GM23338 (cell line): Measurements from ENCODE around the gene RNF20. TPM values are rescaled to one million over a fixed set of nuclear protein-coding genes. Genes with fewer than 3 reads are reported as not detected.

ENCODE experiments used
- ATAC-seq: fragments of 200-7000 bp; cut with Tn5 transposase; 3 replicates; pipeline ENCODE4 v1.9.1; 2020
- DNase-seq: peaks from one replicate; pipeline ENCODE4 v3.0.0-alpha.2; 2015; ENCODE audit warnings: low spot score
- H2AFZ ChIP-seq: fragments of 200-600 bp; sonication (generic); 2 replicates; pipeline ENCODE4 v1.8.0; 2016; ENCODE audit warnings: antibody characterized with exemption, mild to moderate bottlenecking, moderate library complexity
- H3F3A ChIP-seq: fragments of 200-600 bp; sonication (generic); replicated peaks from 2 replicates; pipeline ENCODE4 v1.8.0; 2017; ENCODE audit warnings: antibody characterized with exemption, mixed run types, low read depth
- H3K27ac ChIP-seq: fragments of 200-600 bp; sonication (generic); 2 replicates; pipeline ENCODE4 v1.6.1; 2016; ENCODE audit warnings: low read depth
- H3K27me3 ChIP-seq: fragments of 200-600 bp; sonication (generic); 2 replicates; pipeline ENCODE4 v1.8.0; 2016; ENCODE audit warnings: mild to moderate bottlenecking, mixed run types, moderate library complexity; ENCODE audit not compliant: insufficient read depth
- H3K36me3 ChIP-seq: fragments of 200-600 bp; sonication (generic); 2 replicates; pipeline ENCODE4 v1.8.0; 2016; ENCODE audit warnings: mild to moderate bottlenecking; ENCODE audit not compliant: insufficient read depth
- H3K4me1 ChIP-seq: fragments of 200-600 bp; sonication (generic); 2 replicates; pipeline ENCODE4 v1.8.0; 2016; ENCODE audit warnings: mild to moderate bottlenecking, moderate library complexity; ENCODE audit not compliant: insufficient read depth
- H3K4me2 ChIP-seq: fragments of 200-600 bp; sonication (generic); 2 replicates; pipeline ENCODE4 v1.7.1; 2017; ENCODE audit warnings: mixed run types
- H3K4me3 ChIP-seq: fragments of 200-600 bp; sonication (generic); 2 replicates; pipeline ENCODE4 v1.6.1; 2016; ENCODE audit warnings: mixed run types
- H3K79me2 ChIP-seq: fragments of 200-600 bp; sonication (generic); replicated peaks from 2 replicates; pipeline ENCODE4 v1.8.0; 2017; ENCODE audit warnings: mild to moderate bottlenecking; ENCODE audit not compliant: insufficient read depth
- H3K9me2 ChIP-seq: fragments of 200-600 bp; sonication (generic); 2 replicates; pipeline ENCODE4 v1.8.0; 2017; ENCODE audit not compliant: insufficient read depth
- H4K20me1 ChIP-seq: fragments of 200-600 bp; sonication (generic); replicated peaks from 2 replicates; pipeline ENCODE4 v1.8.0; 2017; ENCODE audit warnings: mild to moderate bottlenecking; ENCODE audit not compliant: insufficient read depth
- H3K27ac Mint-ChIP-seq: 2 replicates; pipeline ENCODE4 v1.8.0; 2020; ENCODE audit warnings: inconsistent platforms, mild to moderate bottlenecking, moderate library complexity, mixed read lengths
- H3K27me3 Mint-ChIP-seq: 3 replicates; pipeline ENCODE4 v1.8.0; 2022; ENCODE audit warnings: low read depth, mild to moderate bottlenecking, moderate library complexity, mixed read lengths, inconsistent platforms; ENCODE audit not compliant: insufficient read depth, poor library complexity
- H3K36me3 Mint-ChIP-seq: 3 replicates; pipeline ENCODE4 v1.8.0; 2021; ENCODE audit warnings: low read depth, mild to moderate bottlenecking, inconsistent platforms, moderate library complexity, mixed read lengths
- H3K4me1 Mint-ChIP-seq: 3 replicates; pipeline ENCODE4 v1.8.0; 2020; ENCODE audit warnings: mild to moderate bottlenecking, inconsistent platforms, mixed read lengths
- H3K4me3 Mint-ChIP-seq: 3 replicates; pipeline ENCODE4 v1.8.0; 2021; ENCODE audit warnings: moderate library complexity, mild to moderate bottlenecking, inconsistent platforms, mixed read lengths
- H3K9me3 Mint-ChIP-seq: 3 replicates; pipeline ENCODE4 v1.8.0; 2020; ENCODE audit warnings: moderate library complexity, mild to moderate bottlenecking, inconsistent platforms, mixed read lengths
- CREB1 ChIP-seq: fragments of 250-450 bp; sonication (Bioruptor Pico); IDR thresholded peaks from 2 replicates; pipeline ENCODE4 v1.5.0; 2020; ENCODE audit warnings: low read depth, mild to moderate bottlenecking, moderate library complexity
- CTCF ChIP-seq, 2 experiments: fragments of 200-600 bp in 1 of 2; sonication (generic) in 1 of 2; conservative IDR thresholded peaks; 2 replicates each; pipeline versions ENCODE4 v1.5.1 to v1.6.1; 2016 to 2017; ENCODE audit warnings: antibody characterized with exemption in 2 of 2, low read depth in 2 of 2, mild to moderate bottlenecking in 2 of 2, moderate library complexity in 1 of 2
- ETS1 ChIP-seq: IDR thresholded peaks from 2 replicates; pipeline ENCODE4 v1.6.1; 2016; ENCODE audit warnings: antibody characterized with exemption
- EZH2 ChIP-seq: fragments of 200-600 bp; sonication (generic); IDR thresholded peaks from one replicate; pipeline ENCODE4 v1.8.0; 2017; ENCODE audit warnings: antibody characterized with exemption, mild to moderate bottlenecking, low read depth; ENCODE audit not compliant: unreplicated experiment
- EZH2phosphoT487 ChIP-seq: fragments of 200-600 bp; sonication (generic); IDR thresholded peaks from one replicate; pipeline ENCODE4 v1.8.1; 2018; ENCODE audit warnings: antibody characterized with exemption; ENCODE audit not compliant: unreplicated experiment
- JUNB ChIP-seq: IDR thresholded peaks from one replicate; pipeline ENCODE4 v1.6.1; 2016; ENCODE audit warnings: antibody characterized with exemption; ENCODE audit not compliant: unreplicated experiment
- NANOG ChIP-seq: IDR thresholded peaks from 2 replicates; pipeline ENCODE4 v1.6.1; 2016; ENCODE audit warnings: antibody characterized with exemption, borderline replicate concordance
- POLR2AphosphoS5 ChIP-seq: IDR thresholded peaks from 2 replicates; pipeline ENCODE4 v1.6.1; 2016; ENCODE audit warnings: antibody characterized with exemption, low read depth
- REST ChIP-seq: IDR thresholded peaks from one replicate; pipeline ENCODE4 v1.6.1; 2018; ENCODE audit warnings: antibody characterized with exemption; ENCODE audit not compliant: unreplicated experiment
- STAT1 ChIP-seq: IDR thresholded peaks from one replicate; pipeline ENCODE4 v1.6.1; 2016; ENCODE audit warnings: antibody characterized with exemption; ENCODE audit not compliant: unreplicated experiment
- ZNF114 ChIP-seq: fragments of 250-450 bp; sonication (Bioruptor Pico); IDR thresholded peaks from 2 replicates; pipeline ENCODE4 v1.5.0; 2020; ENCODE audit warnings: mild to moderate bottlenecking, moderate library complexity
- ZNF331 ChIP-seq: fragments of 250-450 bp; sonication (Bioruptor Pico); IDR thresholded peaks from 2 replicates; pipeline ENCODE4 v1.5.0; 2020; ENCODE audit warnings: low read depth, mild to moderate bottlenecking, moderate library complexity
- ZNF462 ChIP-seq: fragments of 250-450 bp; sonication (Bioruptor Pico); IDR thresholded peaks from 2 replicates; pipeline ENCODE4 v1.5.0; 2020; ENCODE audit warnings: mild to moderate bottlenecking, moderate library complexity
- polyA plus RNA-seq: library from polyadenylated mRNA; unstranded; fragments of >200 nt; fragmentation: Nextera tagmentation; extraction: Ambion mirVana; gene quantifications from 2 replicates; pipeline ENCODE4 v1.2.1, GENCODE V29; 2016
- total RNA-seq: library from RNA; depleted of rRNA; stranded (reverse); fragments of >200 nt; shearing (Covaris generic); gene quantifications from 2 replicates; pipeline ENCODE4 v1.2.3, GENCODE V29; 2014

The RNF20 gene
- total and polyA plus RNA-seq, 2 experiments from 2014 or later: 33.6 to 36.2 TPM

GRCh38 chr9:101536351-101536750 is 2.7 kb downstream of the RNF20 start:
- Histone ChIP-seq H3K4me3 (no peak overlapping the region), H3K27ac (no peak overlapping the region), H3K4me1 (peaks cover 9% of the 10 kb centered on the region), H3K36me3 (peaks cover 14% of the 10 kb centered on the region; the same call in 1 of the 2 replicates), H4K20me1 (peaks cover 21% of the 10 kb centered on the region), H3K27me3 (no peaks in the 10 kb centered on the region), H3K4me2 (no peak overlapping the region), H3F3A (no peaks in the 10 kb centered on the region; the same call in 1 of the 2 replicates), H2AFZ (no peak overlapping the region), H3K9me2 (no peaks in the 10 kb centered on the region), H3K79me2 (peaks cover 58% of the 10 kb centered on the region)
- TF ChIP-seq ETS1: no peak
- TF ChIP-seq CREB1 (CRISPR knock-in tag): no peak
- no peak for TF ChIP-seq REST
- TF ChIP-seq EZH2: no peak
- no peak for TF ChIP-seq STAT1
- TF ChIP-seq CTCF (conservative IDR thresholded peaks at IDR 0.05; ENCODE audit: low read depth in 2 of 2): no peak
- no peak for TF ChIP-seq JUNB
- no peak for TF ChIP-seq ZNF114 (CRISPR knock-in tag)
- no peak for TF ChIP-seq POLR2AphosphoS5
- TF ChIP-seq NANOG: no peak
- no peak for TF ChIP-seq ZNF462 (CRISPR knock-in tag)
- TF ChIP-seq EZH2phosphoT487: no peak
- no peak for TF ChIP-seq ZNF331 (CRISPR knock-in tag)
- Mint-ChIP-seq H3K4me3 (no peak overlapping the region), H3K27me3 (peaks cover 7% of the 10 kb centered on the region), H3K36me3 (peaks cover 7% of the 10 kb centered on the region), H3K27ac (no peak overlapping the region), H3K4me1 (peaks cover 5% of the 10 kb centered on the region; the same call in 2 of the 3 replicates), H3K9me3 (no peaks in the 10 kb centered on the region)
- DNase-seq (no peak), ATAC-seq (no peak)
